ENCODE measurements around the gene FAM76B. TPM values are rescaled to one million over a fixed set of nuclear protein-coding genes. Genes with fewer than 3 reads are reported as not detected.

FAM76B gene
- polyA plus RNA-seq, 2 donors: 6.8 to 7.9 TPM

DNA sequence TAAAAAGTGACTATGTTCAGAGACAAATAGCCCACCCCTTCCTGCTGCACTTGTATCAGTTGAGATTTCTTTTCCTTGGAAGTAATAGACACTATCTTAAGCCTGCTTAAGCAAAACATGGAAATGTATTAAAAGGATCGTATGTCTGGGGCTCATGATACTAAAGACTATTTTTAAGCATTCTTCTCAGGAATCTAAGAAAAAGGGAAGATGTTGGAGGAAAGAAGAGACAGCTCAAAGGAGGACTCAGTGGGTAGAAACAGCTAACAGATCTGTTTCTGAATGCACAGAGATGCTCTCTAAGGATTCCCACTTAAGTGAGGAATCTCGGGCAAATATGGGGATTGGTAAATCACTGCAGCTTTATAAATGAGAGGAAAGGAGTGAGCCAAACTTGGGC is 62.5 kb downstream of the FAM76B start:
- H3K36me3 ChIP-seq (ENCODE audit: control insufficient read depth in 2 of 2, insufficient read depth in 2 of 2, low read length in 1 of 2): no peaks in the 10 kb centered on the region
- H3K27me3 ChIP-seq (ENCODE audit: control insufficient read depth in 1 of 2, insufficient read depth in 2 of 2, low read length in 2 of 2): no peaks in the 10 kb centered on the region
- no peak overlapping the region for H3K27ac ChIP-seq (ENCODE audit: low read depth in 2 of 2, low read length in 1 of 2)
- no peaks in the 10 kb centered on the region for H3K9me3 ChIP-seq (ENCODE audit: control insufficient read depth in 2 of 2, insufficient read depth in 1 of 2, low read depth in 1 of 2, low read length in 1 of 2)
- WGBS, 2 donors: 74 to 86% methylated on average over 2 of the region's 2 CpGs
- no peak overlapping the region for H3K4me3 ChIP-seq (ENCODE audit: low read depth in 1 of 2, low read length in 2 of 2)
- no peaks in the 10 kb centered on the region for H3K4me1 ChIP-seq (ENCODE audit: control insufficient read depth in 2 of 2, insufficient read depth in 2 of 2, low read length in 1 of 2)

DNA sequence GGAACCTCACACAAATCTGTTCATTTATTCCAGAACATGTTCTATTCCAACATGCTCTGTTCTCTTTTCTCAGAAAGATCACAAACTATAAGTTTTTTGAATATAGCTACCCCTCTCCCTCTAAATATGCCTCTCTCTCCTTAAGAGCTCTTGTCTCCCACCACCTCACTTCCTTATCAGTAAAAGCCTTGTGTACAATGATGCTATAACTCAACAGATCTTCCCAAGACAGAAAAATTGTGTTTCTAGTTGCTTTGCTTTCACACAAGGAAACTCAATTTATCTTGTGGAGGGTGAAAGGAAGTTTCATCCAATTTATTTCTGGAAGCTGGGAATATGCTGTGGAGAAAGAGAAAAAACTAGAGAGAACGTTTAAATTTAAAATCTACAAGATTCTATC is 64.4 kb downstream of the FAM76B start:
- Histone ChIP-seq H3K4me1 (ENCODE audit: control insufficient read depth in 2 of 2, insufficient read depth in 2 of 2, low read length in 1 of 2) (no peaks in the 10 kb centered on the region), H3K27me3 (ENCODE audit: control insufficient read depth in 1 of 2, insufficient read depth in 2 of 2, low read length in 2 of 2) (no peaks in the 10 kb centered on the region), H3K36me3 (ENCODE audit: control insufficient read depth in 2 of 2, insufficient read depth in 2 of 2, low read length in 1 of 2) (no peaks in the 10 kb centered on the region), H3K9me3 (ENCODE audit: control insufficient read depth in 2 of 2, insufficient read depth in 1 of 2, low read depth in 1 of 2, low read length in 1 of 2) (no peaks in the 10 kb centered on the region), H3K27ac (ENCODE audit: low read depth in 2 of 2, low read length in 1 of 2) (no peak overlapping the region), H3K4me3 (ENCODE audit: low read depth in 1 of 2, low read length in 2 of 2) (no peak overlapping the region)
- WGBS, 2 donors: 68 to 73% methylated on average over 1 of the region's 1 CpG

GRCh38 chr11:95723361-95723942 is 66.1 kb downstream of the FAM76B start:
- Histone ChIP-seq H3K9me3 (ENCODE audit: control insufficient read depth in 2 of 2, insufficient read depth in 1 of 2, low read depth in 1 of 2, low read length in 1 of 2) (no peaks in the 10 kb centered on the region), H3K4me3 (ENCODE audit: low read depth in 1 of 2, low read length in 2 of 2) (no peak overlapping the region), H3K36me3 (ENCODE audit: control insufficient read depth in 2 of 2, insufficient read depth in 2 of 2, low read length in 1 of 2) (no peaks in the 10 kb centered on the region), H3K27ac (ENCODE audit: low read depth in 2 of 2, low read length in 1 of 2) (no peak overlapping the region), H3K27me3 (ENCODE audit: control insufficient read depth in 1 of 2, insufficient read depth in 2 of 2, low read length in 2 of 2) (no peaks in the 10 kb centered on the region), H3K4me1 (ENCODE audit: control insufficient read depth in 2 of 2, insufficient read depth in 2 of 2, low read length in 1 of 2) (no peaks in the 10 kb centered on the region)
- 55 to 68% methylated on average over 3 of the region's 3 CpGs for WGBS, 2 donors

GRCh38 chr11:95720195-95720594 is 69.4 kb downstream of the FAM76B start:
- Histone ChIP-seq H3K27ac (ENCODE audit: low read depth in 2 of 2, low read length in 1 of 2) (no peak overlapping the region), H3K9me3 (ENCODE audit: control insufficient read depth in 2 of 2, insufficient read depth in 1 of 2, low read depth in 1 of 2, low read length in 1 of 2) (no peaks in the 10 kb centered on the region), H3K27me3 (ENCODE audit: control insufficient read depth in 1 of 2, insufficient read depth in 2 of 2, low read length in 2 of 2) (no peaks in the 10 kb centered on the region), H3K36me3 (ENCODE audit: control insufficient read depth in 2 of 2, insufficient read depth in 2 of 2, low read length in 1 of 2) (no peaks in the 10 kb centered on the region), H3K4me1 (ENCODE audit: control insufficient read depth in 2 of 2, insufficient read depth in 2 of 2, low read length in 1 of 2) (no peaks in the 10 kb centered on the region), H3K4me3 (ENCODE audit: low read depth in 1 of 2, low read length in 2 of 2) (no peak overlapping the region)
- 47 to 54% methylated on average over 2 to 3 of the region's 3 CpGs for WGBS, 2 donors

Other genes starting within 250 kb of the FAM76B start
- 10 to 100 TPM; 10.6 to 11.1 TPM for gene CEP57, start 716 bp upstream of the FAM76B start, polyA plus RNA-seq
- gene MTMR2, start 134.3 kb upstream of the FAM76B start, polyA plus RNA-seq: 10 to 100 TPM in 1 of 2 donors, 1 to 10 TPM in 1; 5.6 to 10.0 TPM